H1 (cell line): ENCODE data around the gene EDEM2. TPM values are rescaled to one million over a fixed set of nuclear protein-coding genes. Genes with fewer than 3 reads are reported as not detected.

Source experiments
- CTCF ChIA-PET: fragments of 300-600 bp; sonication (Branson Sonifier 250); formaldehyde crosslinking; loops from one replicate; lab custom pipeline; 2021; ENCODE audit not compliant: partially characterized antibody; lab: Charles Lee
- POLR2A ChIA-PET: fragments of 300-600 bp; sonication (Branson Sonifier 250); formaldehyde crosslinking; loops from one replicate; lab custom pipeline; 2021; ENCODE audit warnings: inconsistent platforms; ENCODE audit not compliant: partially characterized antibody; lab: Charles Lee
- DNase-seq, 2 experiments: peaks; one replicate each; pipeline versions ENCODE4 v3.0.0 to v3.0.0-alpha.2; 2010 to 2022; ENCODE audit warnings: low spot score in 2 of 2, low read depth in 1 of 2, mixed read lengths in 1 of 2
- FAIRE-seq: peaks from 2 replicates; lab custom pipeline; 2011; peaks lifted over from hg19 to GRCh38; lab: Jason Lieb, UNC
- H2AFZ ChIP-seq: 2 replicates; pipeline ENCODE4 v1.8.1; 2012; ENCODE audit warnings: low read length, inconsistent platforms
- H2AK5ac ChIP-seq: 2 replicates; pipeline ENCODE4 v1.6.1; 2013; ENCODE audit warnings: low read depth, low read length
- H2BK120ac ChIP-seq: replicated peaks from 2 replicates; pipeline ENCODE3; 2013; ENCODE audit warnings: low read depth, low read length, inconsistent platforms
- H2BK12ac ChIP-seq: 2 replicates; pipeline ENCODE4 v1.6.1; 2013; ENCODE audit warnings: low read depth, low read length
- H2BK15ac ChIP-seq: 2 replicates; pipeline ENCODE4 v1.6.1; 2013; ENCODE audit warnings: low read length
- H2BK20ac ChIP-seq: 2 replicates; pipeline ENCODE4 v1.6.1; 2013; ENCODE audit warnings: low read length
- H2BK5ac ChIP-seq: 2 replicates; pipeline ENCODE4 v1.6.1; 2013; ENCODE audit warnings: low read depth, low read length
- H3K14ac ChIP-seq: 2 replicates; pipeline ENCODE4 v1.6.1; 2013; ENCODE audit warnings: inconsistent platforms; ENCODE audit not compliant: insufficient read length
- H3K18ac ChIP-seq: 2 replicates; pipeline ENCODE4 v1.6.1; 2013; ENCODE audit warnings: low read length; ENCODE audit errors: extremely low read depth
- H3K23ac ChIP-seq: 2 replicates; pipeline ENCODE4 v1.6.1; 2013; ENCODE audit warnings: inconsistent platforms; ENCODE audit not compliant: insufficient read length
- H3K23me2 ChIP-seq: 2 replicates; pipeline ENCODE4 v1.6.1; 2013; ENCODE audit warnings: low read depth, low read length
- H3K27ac ChIP-seq: 2 replicates; pipeline ENCODE4 v1.6.1; 2011; ENCODE audit warnings: low read depth, low read length, inconsistent platforms
- H3K27me3 ChIP-seq, 4 experiments: replicated peaks in 1 of 4; 1 replicate in 1 of 4; 2 replicates in 3 of 4; pipeline versions ENCODE4 v1.6.1 to v1.8.1; 2011 to 2013; ENCODE audit warnings: low read length in 3 of 4, mild to moderate bottlenecking in 3 of 4, inconsistent platforms in 2 of 4, mixed read lengths in 2 of 4, moderate library complexity in 1 of 4; ENCODE audit not compliant: control insufficient read depth in 3 of 4, insufficient read depth in 3 of 4; ENCODE audit errors: extremely low read depth in 1 of 4
- H3K36me3 ChIP-seq, 4 experiments: 2 replicates each; pipeline versions ENCODE4 v1.6.1 to v1.8.1; 2011 to 2013; ENCODE audit warnings: mild to moderate bottlenecking in 4 of 4, low read length in 3 of 4, moderate library complexity in 2 of 4, control low read depth in 1 of 4, inconsistent platforms in 1 of 4; ENCODE audit not compliant: insufficient read depth in 4 of 4, control insufficient read depth in 2 of 4
- H3K4ac ChIP-seq: replicated peaks from 2 replicates; pipeline ENCODE3; 2013; ENCODE audit warnings: low read length, low read depth, mixed read lengths, inconsistent platforms; ENCODE audit not compliant: insufficient read length
- H3K4me1 ChIP-seq, 4 experiments: replicated peaks in 1 of 4; 1 replicate in 1 of 4; 2 replicates in 3 of 4; pipeline versions ENCODE4 v1.6.1 to v1.8.1; 2011 to 2013; ENCODE audit warnings: low read length in 3 of 4, inconsistent platforms in 2 of 4, mixed read lengths in 1 of 4; ENCODE audit not compliant: insufficient read depth in 4 of 4, control insufficient read depth in 3 of 4
- H3K4me2 ChIP-seq, 2 experiments: 2 replicates each; pipeline versions ENCODE4 v1.6.1 to v1.8.1; 2011 to 2013; ENCODE audit warnings: low read depth in 2 of 2, low read length in 2 of 2, control low read depth in 1 of 2, inconsistent platforms in 1 of 2, mild to moderate bottlenecking in 1 of 2; ENCODE audit not compliant: insufficient read depth in 1 of 2
- H3K4me3 ChIP-seq, 4 experiments: fragments of 200-600, 300-600 bp in 1 of 4; sonication (generic), shearing (Covaris generic), sonication (Bioruptor Twin) in 1 of 4; 2 replicates each; pipeline versions ENCODE4 v1.5.1 to v1.8.1; 2011 to 2016; ENCODE audit warnings: low read length in 4 of 4, low read depth in 3 of 4, control low read depth in 2 of 4, inconsistent platforms in 2 of 4, mild to moderate bottlenecking in 2 of 4, mixed read lengths in 1 of 4, moderate library complexity in 1 of 4; ENCODE audit not compliant: insufficient read depth in 2 of 4; ENCODE audit errors: extremely low read depth in 1 of 4
- H3K56ac ChIP-seq: replicated peaks from 2 replicates; pipeline ENCODE3; 2013; ENCODE audit warnings: low read depth, mild to moderate bottlenecking, mixed read lengths, low read length, inconsistent platforms; ENCODE audit not compliant: insufficient read length
- H3K79me1 ChIP-seq: 2 replicates; pipeline ENCODE4 v1.6.1; 2013; ENCODE audit warnings: low read depth, low read length, control low read depth
- H3K79me2 ChIP-seq, 2 experiments: 2 replicates each; pipeline versions ENCODE4 v1.6.1 to v1.8.1; 2012 to 2013; ENCODE audit warnings: low read length in 2 of 2, mild to moderate bottlenecking in 2 of 2, inconsistent platforms in 1 of 2; ENCODE audit not compliant: insufficient read depth in 2 of 2, control insufficient read depth in 1 of 2
- H3K9ac ChIP-seq, 4 experiments: replicated peaks in 1 of 4; 1 replicate in 1 of 4; 2 replicates in 3 of 4; pipeline versions ENCODE4 v1.6.1 to v1.8.1; 2011 to 2013; ENCODE audit warnings: low read depth in 3 of 4, low read length in 3 of 4, control low read depth in 2 of 4, mild to moderate bottlenecking in 2 of 4, moderate library complexity in 2 of 4, inconsistent platforms in 1 of 4; ENCODE audit errors: extremely low read depth in 1 of 4
- H3K9me3 ChIP-seq, 2 experiments: 2 replicates each; pipeline versions ENCODE4 v1.6.1 to v1.8.1; 2012 to 2013; ENCODE audit warnings: mild to moderate bottlenecking in 2 of 2, moderate library complexity in 2 of 2, control low read depth in 1 of 2, inconsistent platforms in 1 of 2, low read depth in 1 of 2, low read length in 1 of 2, mixed read lengths in 1 of 2; ENCODE audit not compliant: insufficient read depth in 2 of 2
- H4K20me1 ChIP-seq, 2 experiments: replicated peaks in 1 of 2; 2 replicates each; pipeline versions ENCODE3 to v1.8.1; 2011 to 2013; ENCODE audit warnings: inconsistent platforms in 2 of 2, low read length in 2 of 2, mild to moderate bottlenecking in 1 of 2; ENCODE audit not compliant: insufficient read depth in 2 of 2, control insufficient read depth in 1 of 2
- H4K5ac ChIP-seq: 2 replicates; pipeline ENCODE4 v1.6.1; 2013; ENCODE audit warnings: low read length, low read depth, mixed read lengths, inconsistent platforms; ENCODE audit not compliant: insufficient read length
- H4K8ac ChIP-seq: 2 replicates; pipeline ENCODE4 v1.8.0; 2013; ENCODE audit warnings: mild to moderate bottlenecking, moderate library complexity, low read length, inconsistent platforms; ENCODE audit not compliant: insufficient read depth; ENCODE audit errors: extremely low read depth
- H4K91ac ChIP-seq: replicated peaks from 2 replicates; pipeline ENCODE3; 2013; ENCODE audit warnings: low read length, mixed read lengths, inconsistent platforms; ENCODE audit not compliant: insufficient read length
- CEBPB ChIP-seq: IDR thresholded peaks from 2 replicates; pipeline ENCODE4 v1.6.1; 2012; ENCODE audit warnings: low read depth, low read length
- FOSL1 ChIP-seq: IDR thresholded peaks from 2 replicates; pipeline ENCODE4 v1.6.1; 2011; ENCODE audit warnings: mild to moderate bottlenecking, low read depth, low read length, moderate library complexity; ENCODE audit not compliant: insufficient read depth
- JUND ChIP-seq: IDR thresholded peaks from 2 replicates; pipeline ENCODE4 v1.6.1; 2011; ENCODE audit warnings: mild to moderate bottlenecking, improper control_type of control experiment, low read length
- PHF8 ChIP-seq: fragments of 200-600 bp; sonication (generic); conservative IDR thresholded peaks from 2 replicates; pipeline ENCODE4 v1.7.1; 2012; ENCODE audit warnings: low read depth, mild to moderate bottlenecking, inconsistent platforms, low read length, moderate library complexity
- POLR2A ChIP-seq, 2 experiments: IDR thresholded peaks; 1 replicate in 1 of 2; 2 replicates in 1 of 2; pipeline ENCODE4 v1.6.1; 2011; ENCODE audit warnings: low read depth in 2 of 2, low read length in 2 of 2, mild to moderate bottlenecking in 2 of 2; ENCODE audit errors: control extremely low read depth in 1 of 2
- RFX5 ChIP-seq: IDR thresholded peaks from 2 replicates; pipeline ENCODE4 v1.6.1; 2011; ENCODE audit warnings: low read depth, low read length, improper control_type of control experiment, borderline replicate concordance
- TAF7 ChIP-seq: optimal IDR thresholded peaks from 2 replicates; pipeline ENCODE3; 2011; ENCODE audit warnings: low read depth, mild to moderate bottlenecking, inconsistent platforms, low read length, moderate library complexity, borderline replicate concordance
- TCF12 ChIP-seq: IDR thresholded peaks from 2 replicates; pipeline ENCODE4 v1.6.1; 2011; ENCODE audit warnings: low read depth, mild to moderate bottlenecking, low read length
- YY1 ChIP-seq: IDR thresholded peaks from 2 replicates; pipeline ENCODE4 v1.6.1; 2011; ENCODE audit warnings: low read depth, mild to moderate bottlenecking, low read length
- WGBS, 2 experiments: shearing (Covaris generic) in 1 of 2; methylation state at CpG; one replicate each; pipeline versions ENCODE4 v1.1.6 to v1.1.7; 2013 to 2015; ENCODE audit warnings: low lambda C conversion rate in 2 of 2, mixed read lengths in 2 of 2, inconsistent platforms in 1 of 2, low coverage in 1 of 2, missing lambda C conversion rate in 1 of 2; ENCODE audit not compliant: insufficient replicate concordance in 2 of 2, insufficient coverage in 1 of 2, insufficient read length in 1 of 2; ENCODE audit errors: extremely low coverage in 1 of 2, missing lambda C conversion rate in 1 of 2; 5-methylcytosine and 5-hydroxymethylcytosine counted together
- polyA plus RNA-seq, 7 experiments: library from polyadenylated mRNA; depleted of rRNA in 3 of 7; stranded (reverse) in 5 of 7; unstranded in 2 of 7; fragments of >200 nt in 5 of 7; fragments of 200-250 nt in 2 of 7; gene quantifications; 1 replicate in 5 of 7; 2 replicates in 1 of 7; 4 replicates in 1 of 7; pipeline versions ENCODE4 v1.2.1 to v1.2.3, GENCODE V29; 2011 to 2013; ENCODE audit warnings: missing spikeins in 2 of 7, mixed read lengths in 2 of 7
- total RNA-seq: library from RNA; stranded (reverse); fragmentation: NEBNext Ultra II Directional; extraction: Animal tissue kit (Norgen Biotek cat#: 25700); gene quantifications from 2 replicates; pipeline ENCODE4 v1.2.1, GENCODE V29; 2021
- TF ChIP-seq, protein P1 (sequence below): IDR thresholded peaks from 2 replicates; pipeline ENCODE4 v1.6.1; 2012; ENCODE audit warnings: low read length, inconsistent platforms

EDEM2 gene
- total and polyA plus RNA-seq, 2 of the 8 experiments (the other 6 are each of a cell fraction or from before 2014, with no cell fraction given) = 15.2 to 19.6 TPM

- Histone ChIP-seq H2BK120ac (no peak within 1 kb of the TSS), H3K14ac (no peak within 1 kb of the TSS), H2BK5ac (peak within 1 kb of the TSS; percentile 92), H3K23me2 (peaks cover 9% of the 10 kb centered on the region), H2BK20ac (no peak within 1 kb of the TSS), H2AFZ (peak within 1 kb of the TSS; percentile 97), H3K4me2 (peak within 1 kb of the TSS; percentile 88 to 97), H3K18ac (peak within 1 kb of the TSS; percentile 78), H4K91ac (peak within 1 kb of the TSS; percentile 68), H3K23ac (no peak within 1 kb of the TSS), H3K27ac (peak within 1 kb of the TSS; percentile 72; the same call in 1 of the 2 replicates), H3K9ac (peak within 1 kb of the TSS; percentile 68 to 91 (median 84)), H3K4ac (peak within 1 kb of the TSS; percentile 64), H4K20me1 (peaks cover 0 to 2% of the 10 kb centered on the region in 2 experiments), H2BK15ac (0 out of 2 replicates have a peak within 1 kb of the TSS, but pooled peaks have one; percentile 55), H3K9me3 (no peaks in the 10 kb centered on the region), H3K27me3 (no peaks in the 10 kb centered on the region), H3K56ac (peak within 1 kb of the TSS; percentile 83), H3K4me3 (peak within 1 kb of the TSS; percentile 82 to 96 (median 90)), H4K5ac (peak within 1 kb of the TSS; percentile 92), H4K8ac (peak within 1 kb of the TSS; percentile 94), H3K36me3 (peaks cover 0 to 3% (median under 1%) of the 10 kb centered on the region in 4 experiments; a peak in 1 of 8 replicates), H2BK12ac (peak within 1 kb of the TSS; percentile 90), H3K79me2 (peaks cover 5 to 46% of the 10 kb centered on the region in 2 experiments; a peak in 3 of 4 replicates), H2AK5ac (no peak within 1 kb of the TSS), H3K4me1 (peaks cover 0 to 10% (median 4%) of the 10 kb centered on the region in 4 experiments; a peak in 5 of 7 replicates), H3K79me1 (no peaks in the 10 kb centered on the region; the same call in 1 of the 2 replicates)
- CTCF ChIA-PET = interaction anchor here (0.6 to 4.1 kb wide), 8 partner anchors 9 to 174 kb away, joined by 3 to 18 read pairs (median 4); partner anchors contain the start of gene EDEM2
- DNase-seq = peak; percentile 75 to 92
- 9% methylated on average over 67 of the region's 69 CpGs; no CpG with 5 or more reads in 1 of the 2 experiments for WGBS, 2 experiments
- no peak for FAIRE-seq
- POLR2A ChIA-PET = interaction anchor here (1.0 to 1.2 kb wide), 3 partner anchors 170 to 192 kb away, joined by 3 to 6 read pairs (median 4); partner anchors contain the start of gene EIF6
- peak; percentile 94 for TF ChIP-seq PHF8
- peak in 1 of 2 experiments; percentile 93; a peak in 2 of 3 replicates for TF ChIP-seq POLR2A (IDR thresholded peaks at IDR 0.05; ENCODE audit: control extremely low read depth in 1 of 2, low read depth in 2 of 2, low read length in 2 of 2)
- no peak for TF ChIP-seq RFX5
- no peak for TF ChIP-seq FOSL1
- TF ChIP-seq, protein P1, sequence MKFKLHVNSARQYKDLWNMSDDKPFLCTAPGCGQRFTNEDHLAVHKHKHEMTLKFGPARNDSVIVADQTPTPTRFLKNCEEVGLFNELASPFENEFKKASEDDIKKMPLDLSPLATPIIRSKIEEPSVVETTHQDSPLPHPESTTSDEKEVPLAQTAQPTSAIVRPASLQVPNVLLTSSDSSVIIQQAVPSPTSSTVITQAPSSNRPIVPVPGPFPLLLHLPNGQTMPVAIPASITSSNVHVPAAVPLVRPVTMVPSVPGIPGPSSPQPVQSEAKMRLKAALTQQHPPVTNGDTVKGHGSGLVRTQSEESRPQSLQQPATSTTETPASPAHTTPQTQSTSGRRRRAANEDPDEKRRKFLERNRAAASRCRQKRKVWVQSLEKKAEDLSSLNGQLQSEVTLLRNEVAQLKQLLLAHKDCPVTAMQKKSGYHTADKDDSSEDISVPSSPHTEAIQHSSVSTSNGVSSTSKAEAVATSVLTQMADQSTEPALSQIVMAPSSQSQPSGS = no peak
- peak; percentile 89 for TF ChIP-seq TAF7
- peak; percentile 93 for TF ChIP-seq YY1
- TF ChIP-seq JUND = no peak
- TF ChIP-seq TCF12 = no peak
- no peak for TF ChIP-seq CEBPB
Measured at GRCh38 chr20:35092524-35093266, 54.4 kb downstream of the EDEM2 start, which contains the start of gene TRPC4AP. TRPC4AP (minus strand) TSS chr20:35092807; CDS start chr20:35092781, 26 bp downstream.
